ENCODE measurements around the gene TOX2.

Gene TOX2

GRCh38 chr20:44031781-44032582 is 117.3 kb downstream of the TOX2 start (continued):
- TF ChIP-seq ZNF169 (tag by site-specific recombination; IDR thresholded peaks at IDR 0.05) (no peak), FEZF1 (tag by site-specific recombination; IDR thresholded peaks at IDR 0.05) (no peak), ZNF146 (tag by site-specific recombination; IDR thresholded peaks at IDR 0.05) (no peak), ZNF624 (tag by site-specific recombination; IDR thresholded peaks at IDR 0.05) (no peak), ZNF530 (tag by site-specific recombination; IDR thresholded peaks at IDR 0.05; ENCODE audit: low read depth) (no peak), ZNF426 (tag by site-specific recombination; IDR thresholded peaks at IDR 0.05) (no peak), ZNF354C (tag by site-specific recombination; IDR thresholded peaks at IDR 0.05; ENCODE audit: borderline replicate concordance, low read depth) (no peak), ZNF112 (tag by site-specific recombination; IDR thresholded peaks at IDR 0.05) (no peak), ZSCAN30 (tag by site-specific recombination; IDR thresholded peaks at IDR 0.05) (no peak), ZNF654 (tag by site-specific recombination; IDR thresholded peaks at IDR 0.05; ENCODE audit: low read depth) (no peak), ZBTB49 (tag by site-specific recombination; IDR thresholded peaks at IDR 0.05; ENCODE audit: low read depth) (no peak), WT1 (tag by site-specific recombination; IDR thresholded peaks at IDR 0.05) (no peak), KLF16 (tag by site-specific recombination; IDR thresholded peaks at IDR 0.05) (no peak), ZNF239 (tag by site-specific recombination; IDR thresholded peaks at IDR 0.05) (no peak), ZNF223 (tag by site-specific recombination; IDR thresholded peaks at IDR 0.05) (no peak), KLF9 (tag by site-specific recombination; IDR thresholded peaks at IDR 0.05; ENCODE audit: low read depth) (no peak), OVOL3 (tag by site-specific recombination; IDR thresholded peaks at IDR 0.05) (no peak), ZNF549 (tag by site-specific recombination; IDR thresholded peaks at IDR 0.05) (no peak), ELK4 (IDR thresholded peaks at IDR 0.05; ENCODE audit: borderline replicate concordance, low read depth, low read length) (no peak), KLF7 (tag by site-specific recombination; IDR thresholded peaks at IDR 0.05; ENCODE audit: borderline replicate concordance) (no peak)
- TF ChIP-seq, protein P1, sequence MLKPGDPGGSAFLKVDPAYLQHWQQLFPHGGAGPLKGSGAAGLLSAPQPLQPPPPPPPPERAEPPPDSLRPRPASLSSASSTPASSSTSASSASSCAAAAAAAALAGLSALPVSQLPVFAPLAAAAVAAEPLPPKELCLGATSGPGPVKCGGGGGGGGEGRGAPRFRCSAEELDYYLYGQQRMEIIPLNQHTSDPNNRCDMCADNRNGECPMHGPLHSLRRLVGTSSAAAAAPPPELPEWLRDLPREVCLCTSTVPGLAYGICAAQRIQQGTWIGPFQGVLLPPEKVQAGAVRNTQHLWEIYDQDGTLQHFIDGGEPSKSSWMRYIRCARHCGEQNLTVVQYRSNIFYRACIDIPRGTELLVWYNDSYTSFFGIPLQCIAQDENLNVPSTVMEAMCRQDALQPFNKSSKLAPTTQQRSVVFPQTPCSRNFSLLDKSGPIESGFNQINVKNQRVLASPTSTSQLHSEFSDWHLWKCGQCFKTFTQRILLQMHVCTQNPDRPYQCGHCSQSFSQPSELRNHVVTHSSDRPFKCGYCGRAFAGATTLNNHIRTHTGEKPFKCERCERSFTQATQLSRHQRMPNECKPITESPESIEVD (tag by site-specific recombination; IDR thresholded peaks at IDR 0.05), result peak; percentile 32; the same call in 1 of the 2 replicates
- TF ChIP-seq, protein P2, sequence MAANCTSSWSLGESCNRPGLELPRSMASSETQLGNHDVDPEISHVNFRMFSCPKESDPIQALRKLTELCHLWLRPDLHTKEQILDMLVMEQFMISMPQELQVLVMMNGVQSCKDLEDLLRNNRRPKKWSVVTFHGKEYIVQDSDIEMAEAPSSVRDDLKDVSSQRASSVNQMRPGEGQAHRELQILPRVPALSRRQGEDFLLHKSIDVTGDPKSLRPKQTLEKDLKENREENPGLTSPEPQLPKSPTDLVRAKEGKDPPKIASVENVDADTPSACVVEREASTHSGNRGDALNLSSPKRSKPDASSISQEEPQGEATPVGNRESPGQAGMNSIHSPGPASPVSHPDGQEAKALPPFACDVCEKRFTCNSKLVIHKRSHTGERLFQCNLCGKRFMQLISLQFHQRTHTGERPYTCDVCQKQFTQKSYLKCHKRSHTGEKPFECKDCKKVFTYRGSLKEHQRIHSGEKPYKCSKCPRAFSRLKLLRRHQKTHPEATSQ (tag by site-specific recombination; IDR thresholded peaks at IDR 0.05), result no peak
- TF ChIP-seq, protein P3, sequence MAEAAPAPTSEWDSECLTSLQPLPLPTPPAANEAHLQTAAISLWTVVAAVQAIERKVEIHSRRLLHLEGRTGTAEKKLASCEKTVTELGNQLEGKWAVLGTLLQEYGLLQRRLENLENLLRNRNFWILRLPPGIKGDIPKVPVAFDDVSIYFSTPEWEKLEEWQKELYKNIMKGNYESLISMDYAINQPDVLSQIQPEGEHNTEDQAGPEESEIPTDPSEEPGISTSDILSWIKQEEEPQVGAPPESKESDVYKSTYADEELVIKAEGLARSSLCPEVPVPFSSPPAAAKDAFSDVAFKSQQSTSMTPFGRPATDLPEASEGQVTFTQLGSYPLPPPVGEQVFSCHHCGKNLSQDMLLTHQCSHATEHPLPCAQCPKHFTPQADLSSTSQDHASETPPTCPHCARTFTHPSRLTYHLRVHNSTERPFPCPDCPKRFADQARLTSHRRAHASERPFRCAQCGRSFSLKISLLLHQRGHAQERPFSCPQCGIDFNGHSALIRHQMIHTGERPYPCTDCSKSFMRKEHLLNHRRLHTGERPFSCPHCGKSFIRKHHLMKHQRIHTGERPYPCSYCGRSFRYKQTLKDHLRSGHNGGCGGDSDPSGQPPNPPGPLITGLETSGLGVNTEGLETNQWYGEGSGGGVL (tag by site-specific recombination; IDR thresholded peaks at IDR 0.05), result peak; percentile 37; the same call in 1 of the 2 replicates
- TF ChIP-seq, protein P4, sequence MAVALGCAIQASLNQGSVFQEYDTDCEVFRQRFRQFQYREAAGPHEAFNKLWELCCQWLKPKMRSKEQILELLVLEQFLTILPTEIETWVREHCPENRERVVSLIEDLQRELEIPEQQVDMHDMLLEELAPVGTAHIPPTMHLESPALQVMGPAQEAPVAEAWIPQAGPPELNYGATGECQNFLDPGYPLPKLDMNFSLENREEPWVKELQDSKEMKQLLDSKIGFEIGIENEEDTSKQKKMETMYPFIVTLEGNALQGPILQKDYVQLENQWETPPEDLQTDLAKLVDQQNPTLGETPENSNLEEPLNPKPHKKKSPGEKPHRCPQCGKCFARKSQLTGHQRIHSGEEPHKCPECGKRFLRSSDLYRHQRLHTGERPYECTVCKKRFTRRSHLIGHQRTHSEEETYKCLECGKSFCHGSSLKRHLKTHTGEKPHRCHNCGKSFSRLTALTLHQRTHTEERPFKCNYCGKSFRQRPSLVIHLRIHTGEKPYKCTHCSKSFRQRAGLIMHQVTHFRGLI (tag by site-specific recombination; IDR thresholded peaks at IDR 0.05), result no peak
- TF ChIP-seq, protein P5, sequence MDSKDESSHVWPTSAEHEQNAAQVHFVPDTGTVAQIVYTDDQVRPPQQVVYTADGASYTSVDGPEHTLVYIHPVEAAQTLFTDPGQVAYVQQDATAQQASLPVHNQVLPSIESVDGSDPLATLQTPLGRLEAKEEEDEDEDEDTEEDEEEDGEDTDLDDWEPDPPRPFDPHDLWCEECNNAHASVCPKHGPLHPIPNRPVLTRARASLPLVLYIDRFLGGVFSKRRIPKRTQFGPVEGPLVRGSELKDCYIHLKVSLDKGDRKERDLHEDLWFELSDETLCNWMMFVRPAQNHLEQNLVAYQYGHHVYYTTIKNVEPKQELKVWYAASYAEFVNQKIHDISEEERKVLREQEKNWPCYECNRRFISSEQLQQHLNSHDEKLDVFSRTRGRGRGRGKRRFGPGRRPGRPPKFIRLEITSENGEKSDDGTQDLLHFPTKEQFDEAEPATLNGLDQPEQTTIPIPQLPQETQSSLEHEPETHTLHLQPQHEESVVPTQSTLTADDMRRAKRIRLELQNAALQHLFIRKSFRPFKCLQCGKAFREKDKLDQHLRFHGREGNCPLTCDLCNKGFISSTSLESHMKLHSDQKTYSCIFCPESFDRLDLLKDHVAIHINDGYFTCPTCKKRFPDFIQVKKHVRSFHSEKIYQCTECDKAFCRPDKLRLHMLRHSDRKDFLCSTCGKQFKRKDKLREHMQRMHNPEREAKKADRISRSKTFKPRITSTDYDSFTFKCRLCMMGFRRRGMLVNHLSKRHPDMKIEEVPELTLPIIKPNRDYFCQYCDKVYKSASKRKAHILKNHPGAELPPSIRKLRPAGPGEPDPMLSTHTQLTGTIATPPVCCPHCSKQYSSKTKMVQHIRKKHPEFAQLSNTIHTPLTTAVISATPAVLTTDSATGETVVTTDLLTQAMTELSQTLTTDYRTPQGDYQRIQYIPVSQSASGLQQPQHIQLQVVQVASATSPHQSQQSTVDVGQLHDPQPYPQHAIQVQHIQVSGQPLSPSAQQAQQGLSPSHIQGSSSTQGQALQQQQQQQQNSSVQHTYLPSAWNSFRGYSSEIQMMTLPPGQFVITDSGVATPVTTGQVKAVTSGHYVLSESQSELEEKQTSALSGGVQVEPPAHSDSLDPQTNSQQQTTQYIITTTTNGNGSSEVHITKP (tag by site-specific recombination; IDR thresholded peaks at IDR 0.05), result peak; percentile 26; the same call in 1 of the 2 replicates

All from HEK293 (cell line).